ENCODE measurements around the gene CXXC1.

CXXC1 gene

GRCh38 chr18:50275503-50276036, 11.9 kb downstream of the CXXC1 start:
- peaks cover 4% of the 10 kb centered on the region; the same call in 1 of the 2 replicates for H3F3A ChIP-seq (ENCODE audit: insufficient read depth, low read length)
- peaks cover 40% of the 10 kb centered on the region for H3K79me2 ChIP-seq (ENCODE audit: low read length)
- no peaks in the 10 kb centered on the region for H3K9me2 ChIP-seq (replicated peaks; ENCODE audit: insufficient read depth, low read length)
- peaks cover 27% of the 10 kb centered on the region for H3K36me3 ChIP-seq (replicated peaks; ENCODE audit: insufficient read depth, low read length)
- H3K9me3 ChIP-seq (replicated peaks; ENCODE audit: insufficient read depth, low read length) = no peaks in the 10 kb centered on the region
- no peaks in the 10 kb centered on the region for H3K27me3 ChIP-seq (replicated peaks; ENCODE audit: insufficient read depth, low read length)
- H3K4me2 ChIP-seq (ENCODE audit: low read depth, low read length) = no peak overlapping the region
- DNase-seq = no peak
- H3K4me1 ChIP-seq (ENCODE audit: low read length) = peaks cover 18% of the 10 kb centered on the region
- no peak overlapping the region for H3K4me3 ChIP-seq (ENCODE audit: low read length)
- no peak overlapping the region for H2AFZ ChIP-seq (ENCODE audit: low read length)
- no peak overlapping the region for H3K9ac ChIP-seq (ENCODE audit: low read length)
- no peak overlapping the region for H3K27ac ChIP-seq (ENCODE audit: low read length)
- TF ChIP-seq EZH2 (optimal IDR thresholded peaks at IDR 0.05; ENCODE audit: low read depth, low read length) = no peak
- no peak for TF ChIP-seq EZH2phosphoT487 (IDR thresholded peaks at IDR 0.05; ENCODE audit: low read length)
- no peak for TF ChIP-seq CTCF (IDR thresholded peaks at IDR 0.05; ENCODE audit: low read length)
- H4K20me1 ChIP-seq (ENCODE audit: insufficient read depth, low read length) = no peaks in the 10 kb centered on the region

- Histone ChIP-seq H3K4me1 (ENCODE audit: low read length) (peaks cover 12% of the 10 kb centered on the region), H3K27ac (ENCODE audit: low read length) (no peak overlapping the region), H3K79me2 (ENCODE audit: low read length) (peaks cover 34% of the 10 kb centered on the region), H3K27me3 (replicated peaks; ENCODE audit: insufficient read depth, low read length) (no peaks in the 10 kb centered on the region), H3F3A (ENCODE audit: insufficient read depth, low read length) (peaks cover 5% of the 10 kb centered on the region; the same call in 1 of the 2 replicates), H3K9me2 (replicated peaks; ENCODE audit: insufficient read depth, low read length) (no peaks in the 10 kb centered on the region), H3K36me3 (replicated peaks; ENCODE audit: insufficient read depth, low read length) (peaks cover 27% of the 10 kb centered on the region), H4K20me1 (ENCODE audit: insufficient read depth, low read length) (no peaks in the 10 kb centered on the region), H2AFZ (ENCODE audit: low read length) (no peak overlapping the region), H3K4me3 (ENCODE audit: low read length) (no peak overlapping the region), H3K9me3 (replicated peaks; ENCODE audit: insufficient read depth, low read length) (no peaks in the 10 kb centered on the region), H3K4me2 (ENCODE audit: low read depth, low read length) (no peak overlapping the region), H3K9ac (ENCODE audit: low read length) (no peak overlapping the region)
- no peak for DNase-seq
- TF ChIP-seq EZH2phosphoT487 (IDR thresholded peaks at IDR 0.05; ENCODE audit: low read length) (no peak), EZH2 (optimal IDR thresholded peaks at IDR 0.05; ENCODE audit: low read depth, low read length) (no peak), CTCF (IDR thresholded peaks at IDR 0.05; ENCODE audit: low read length) (no peak)
Measured at GRCh38 chr18:50274941-50275340, 12.6 kb downstream of the CXXC1 start.

GRCh38 chr18:50274044-50274442, 13.4 kb downstream of the CXXC1 start:
- no peak overlapping the region for H3K4me3 ChIP-seq (ENCODE audit: low read length)
- no peak overlapping the region for H3K9ac ChIP-seq (ENCODE audit: low read length)
- H3K27me3 ChIP-seq (replicated peaks; ENCODE audit: insufficient read depth, low read length) = no peaks in the 10 kb centered on the region
- no peak overlapping the region for H2AFZ ChIP-seq (ENCODE audit: low read length)
- H3K27ac ChIP-seq (ENCODE audit: low read length) = no peak overlapping the region
- peaks cover 10% of the 10 kb centered on the region; the same call in 1 of the 2 replicates for H3F3A ChIP-seq (ENCODE audit: insufficient read depth, low read length)
- no peaks in the 10 kb centered on the region for H4K20me1 ChIP-seq (ENCODE audit: insufficient read depth, low read length)
- TF ChIP-seq EZH2phosphoT487 (IDR thresholded peaks at IDR 0.05; ENCODE audit: low read length) (no peak), EZH2 (optimal IDR thresholded peaks at IDR 0.05; ENCODE audit: low read depth, low read length) (no peak), CTCF (IDR thresholded peaks at IDR 0.05; ENCODE audit: low read length) (no peak)
- DNase-seq = no peak
- peaks cover 4% of the 10 kb centered on the region for H3K4me1 ChIP-seq (ENCODE audit: low read length)
- no peaks in the 10 kb centered on the region for H3K9me2 ChIP-seq (replicated peaks; ENCODE audit: insufficient read depth, low read length)
- no peaks in the 10 kb centered on the region for H3K9me3 ChIP-seq (replicated peaks; ENCODE audit: insufficient read depth, low read length)
- H3K4me2 ChIP-seq (ENCODE audit: low read depth, low read length) = no peak overlapping the region
- peaks cover 25% of the 10 kb centered on the region for H3K79me2 ChIP-seq (ENCODE audit: low read length)
- peaks cover 27% of the 10 kb centered on the region for H3K36me3 ChIP-seq (replicated peaks; ENCODE audit: insufficient read depth, low read length)
